ENCODE results near the gene AOAH. TPM values are rescaled to one million over a fixed set of nuclear protein-coding genes. Genes with fewer than 3 reads are reported as not detected.

The AOAH gene
- total and polyA plus RNA-seq, 2 donors (not counting 3 experiments of a cell fraction or from before 2014, with no cell fraction given), result not detected

- Histone ChIP-seq H3K27ac (ENCODE audit: insufficient read depth, low read depth, low read length) (no peak overlapping the region), H3K4me1 (ENCODE audit: control insufficient read depth, extremely low read depth, insufficient read depth, low read length) (no peaks in the 10 kb centered on the region), H3K4me2 (ENCODE audit: insufficient read depth, low read length) (no peak overlapping the region), H3K36me3 (ENCODE audit: control insufficient read depth in 2 of 2, extremely low read depth in 1 of 2, insufficient read depth in 2 of 2, low read length in 2 of 2) (no peaks in the 10 kb centered on the region), H3K9me3 (replicated peaks; ENCODE audit: control insufficient read depth, insufficient read depth, low read length) (no peaks in the 10 kb centered on the region), H3K79me2 (ENCODE audit: control insufficient read depth, insufficient read depth, low read length) (no peaks in the 10 kb centered on the region), H4K20me1 (replicated peaks; ENCODE audit: control insufficient read depth, extremely low read depth, insufficient read depth, low read length) (no peaks in the 10 kb centered on the region), H2AFZ (ENCODE audit: low read depth, low read length) (no peak overlapping the region), H3K9me1 (replicated peaks; ENCODE audit: control insufficient read depth, extremely low read depth, insufficient read depth, low read length) (no peaks in the 10 kb centered on the region), H3K4me3 (replicated peaks in 1 of 3; ENCODE audit: insufficient read depth in 1 of 3, low read depth in 1 of 3, low read length in 3 of 3) (no peak overlapping the region), H3K9ac (replicated peaks; ENCODE audit: extremely low read depth, insufficient read depth, low read length) (no peak overlapping the region), H3K27me3 (ENCODE audit: control insufficient read depth in 2 of 2, insufficient read depth in 2 of 2, low read length in 2 of 2) (no peaks in the 10 kb centered on the region)
- BruUV-seq (replicated peaks), result no TSS peak
- dilution Hi-C loops (cut with MboI; ENCODE audit: extremely low pct_ligation_motif_present, low sequenced_read_pairs), result no loop called here
- CTCF ChIA-PET, result interaction anchor here (0.6 to 1.7 kb wide), 3 partner anchors 18 to 398 kb away, joined by 3 to 8 read pairs (median 3); no protein-coding TSS in a partner anchor
- no peak for DNase-seq (ENCODE audit: low read depth, low spot score)
- FAIRE-seq, result no peak
- POLR2A ChIA-PET, result no interaction called here
- no peak for TF ChIP-seq CTCF (IDR thresholded peaks at IDR 0.05; ENCODE audit: extremely low read depth in 1 of 2, insufficient read depth in 1 of 2, low read depth in 1 of 2, low read length in 2 of 2)
- no peak for TF ChIP-seq FOS (IDR thresholded peaks at IDR 0.05; ENCODE audit: borderline replicate concordance, insufficient read depth, low read length)
- TF ChIP-seq POLR2AphosphoS5 (IDR thresholded peaks at IDR 0.05; ENCODE audit: insufficient read depth, low read depth, low read length), result no peak
- no peak for TF ChIP-seq GATA2 (IDR thresholded peaks at IDR 0.05; ENCODE audit: insufficient read depth, insufficient read length, low read depth, low read length)
- TF ChIP-seq MAX (IDR thresholded peaks at IDR 0.05; ENCODE audit: insufficient read depth, insufficient read length), result no peak
- no peak for TF ChIP-seq EZH2 (IDR thresholded peaks at IDR 0.05; ENCODE audit: borderline replicate concordance, low read depth, low read length, severe bottlenecking)
- TF ChIP-seq POLR2A (IDR thresholded peaks at IDR 0.05; ENCODE audit: low read depth, low read length), result no peak
- no peak for TF ChIP-seq MYC (IDR thresholded peaks at IDR 0.05; ENCODE audit: low read depth, low read length)
- no peak for TF ChIP-seq JUN (IDR thresholded peaks at IDR 0.05; ENCODE audit: borderline replicate concordance, insufficient read depth, insufficient read length, low read depth)
- intact Hi-C loops (cut with micrococcal nuclease), result no loop called here
Measured at GRCh38 chr7:36653008-36653662, 71.2 kb downstream of the AOAH start.

All from endothelial cell of umbilical vein (primary cell).